SK-N-SH (cell line): Measurements from ENCODE around the gene GPANK1. TPM values are rescaled to one million over a fixed set of nuclear protein-coding genes. Genes with fewer than 3 reads are reported as not detected.

Experiments
- CTCF ChIA-PET: fragments of 300-600, 350-600 bp; formaldehyde crosslinking; extraction: SDS; loops from one replicate; lab custom pipeline; 2021; lab: Yijun Ruan, JAX
- POLR2A ChIA-PET: fragments of 350-600 bp; sonication (Branson Sonifier 250); formaldehyde crosslinking; extraction: SDS; loops from one replicate; lab custom pipeline; 2020; ENCODE audit warnings: antibody characterized with exemption, inconsistent platforms; lab: Yijun Ruan, JAX
- DNase-seq: peaks from one replicate; pipeline ENCODE4 v3.0.0; 2012
- H2AFZ ChIP-seq: fragments of 200-600 bp; sonication (generic); 2 replicates; pipeline ENCODE4 v1.8.1; 2016; ENCODE audit warnings: antibody characterized with exemption, mild to moderate bottlenecking, low read depth
- H3F3A ChIP-seq: fragments of 200-600 bp; sonication (generic); replicated peaks from 2 replicates; pipeline ENCODE3; 2016; ENCODE audit warnings: antibody characterized with exemption, mild to moderate bottlenecking; ENCODE audit not compliant: insufficient read depth
- H3K27ac ChIP-seq, 2 experiments: fragments of 200-500 bp in 1 of 2; fragments of 200-600 bp in 1 of 2; sonication (Bioruptor generic) in 1 of 2; sonication (generic), shearing (Covaris generic) in 1 of 2; 2 replicates each; pipeline versions ENCODE4 v1.5.1 to v1.6.1; 2014 to 2016; ENCODE audit warnings: low read depth in 2 of 2, inconsistent platforms in 1 of 2, low read length in 1 of 2, mild to moderate bottlenecking in 1 of 2, mixed read lengths in 1 of 2
- H3K27me3 ChIP-seq: fragments of 200-600 bp; sonication (generic), shearing (Covaris generic); 2 replicates; pipeline ENCODE4 v1.6.1; 2016; ENCODE audit warnings: mixed run types; ENCODE audit not compliant: insufficient read depth
- H3K36me3 ChIP-seq, 2 experiments: fragments of 200-500 bp in 1 of 2; fragments of 200-600 bp in 1 of 2; sonication (Bioruptor generic) in 1 of 2; sonication (generic) in 1 of 2; replicated peaks in 1 of 2; 2 replicates each; pipeline versions ENCODE3 to v1.5.1; 2014 to 2016; ENCODE audit warnings: low read length in 1 of 2, mild to moderate bottlenecking in 1 of 2; ENCODE audit not compliant: insufficient read depth in 2 of 2, control insufficient read depth in 1 of 2
- H3K4me1 ChIP-seq, 2 experiments: fragments of 200-500 bp in 1 of 2; fragments of 200-600 bp in 1 of 2; sonication (Bioruptor generic) in 1 of 2; sonication (generic), shearing (Covaris generic) in 1 of 2; 2 replicates each; pipeline versions ENCODE4 v1.5.1 to v1.6.1; 2014 to 2016; ENCODE audit warnings: low read depth in 1 of 2, low read length in 1 of 2, mixed run types in 1 of 2; ENCODE audit not compliant: insufficient read depth in 2 of 2, control insufficient read depth in 1 of 2
- H3K4me2 ChIP-seq: fragments of 200-600 bp; sonication (generic), shearing (Covaris generic); 2 replicates; pipeline ENCODE4 v1.6.1; 2017; ENCODE audit warnings: mixed run types
- H3K4me3 ChIP-seq, 2 experiments: fragments of 200-500 bp in 1 of 2; fragments of 200-600 bp in 1 of 2; sonication (Bioruptor generic) in 1 of 2; sonication (generic), shearing (Covaris generic) in 1 of 2; 2 replicates each; pipeline versions ENCODE4 v1.5.1 to v1.8.1; 2014 to 2016; ENCODE audit warnings: low read depth in 2 of 2, inconsistent platforms in 1 of 2, low read length in 1 of 2, mild to moderate bottlenecking in 1 of 2, mixed read lengths in 1 of 2, moderate library complexity in 1 of 2
- H3K79me2 ChIP-seq: fragments of 200-600 bp; sonication (generic); 2 replicates; pipeline ENCODE4 v1.8.1; 2017; ENCODE audit warnings: mild to moderate bottlenecking; ENCODE audit not compliant: insufficient read depth
- H3K9ac ChIP-seq: fragments of 200-600 bp; sonication (generic); 2 replicates; pipeline ENCODE4 v1.6.1; 2017; ENCODE audit warnings: mixed run types
- H3K9me2 ChIP-seq: fragments of 200-600 bp; sonication (generic); 2 replicates; pipeline ENCODE4 v1.6.1; 2017; ENCODE audit warnings: mixed run types
- H3K9me3 ChIP-seq: fragments of 200-600 bp; sonication (generic); 2 replicates; pipeline ENCODE4 v1.6.1; 2017; ENCODE audit warnings: mixed run types, mild to moderate bottlenecking, moderate library complexity
- H4K20me1 ChIP-seq: fragments of 200-600 bp; sonication (generic); 2 replicates; pipeline ENCODE4 v1.6.1; 2017; ENCODE audit warnings: mild to moderate bottlenecking, mixed run types; ENCODE audit not compliant: insufficient read depth
- CHD2 ChIP-seq: fragments of 150-350 bp; IDR thresholded peaks from 2 replicates; pipeline ENCODE4 v1.6.1; 2018; ENCODE audit warnings: low read length; ENCODE audit not compliant: partially characterized antibody
- ELF1 ChIP-seq: IDR thresholded peaks from 2 replicates; pipeline ENCODE4 v1.4.0; 2012
- FOXJ3 ChIP-seq: sonication (generic); formaldehyde crosslinking; IDR thresholded peaks from 2 replicates; pipeline ENCODE4 v1.5.1; 2020; ENCODE audit warnings: mild to moderate bottlenecking, missing genetic modification reagents
- GABPA ChIP-seq: IDR thresholded peaks from 2 replicates; pipeline ENCODE4 v1.4.0; 2012; ENCODE audit warnings: low read depth, mild to moderate bottlenecking
- POLR2AphosphoS5 ChIP-seq: IDR thresholded peaks from 2 replicates; pipeline ENCODE4 v1.6.1; 2012; ENCODE audit warnings: low read depth, low read length
- RAD21 ChIP-seq: IDR thresholded peaks from 2 replicates; pipeline ENCODE4 v1.6.1; 2012; ENCODE audit warnings: mild to moderate bottlenecking, low read length
- RCOR1 ChIP-seq: fragments of 150-350 bp; IDR thresholded peaks from 2 replicates; pipeline ENCODE4 v1.6.1; 2017; ENCODE audit warnings: antibody characterized with exemption, low read length
- RXRA ChIP-seq: IDR thresholded peaks from 2 replicates; pipeline ENCODE4 v1.4.0; 2012; ENCODE audit warnings: low read depth, mild to moderate bottlenecking, borderline replicate concordance
- SMC3 ChIP-seq: IDR thresholded peaks from 2 replicates; pipeline ENCODE4 v1.6.1; 2012; ENCODE audit warnings: low read depth, low read length, improper control_type of control experiment
- TAF1 ChIP-seq: IDR thresholded peaks from 2 replicates; pipeline ENCODE4 v1.6.1; 2012; ENCODE audit warnings: low read depth, mild to moderate bottlenecking, low read length, moderate library complexity, borderline replicate concordance
- YY1 ChIP-seq: IDR thresholded peaks from 2 replicates; pipeline ENCODE4 v1.4.0; 2012; ENCODE audit warnings: low read depth, mild to moderate bottlenecking
- WGBS: methylation state at CpG from one replicate; pipeline ENCODE4 v1.1.6; 2017; ENCODE audit warnings: low lambda C conversion rate; 5-methylcytosine and 5-hydroxymethylcytosine counted together
- polyA plus RNA-seq, 3 experiments: library from polyadenylated mRNA; depleted of rRNA; stranded (reverse); fragments of >200 nt; gene quantifications; 2 replicates each; pipeline ENCODE4 v1.2.3, GENCODE V29; 2012
- TF ChIP-seq, protein P1 (sequence below): fragments of 150-350 bp; IDR thresholded peaks from 2 replicates; pipeline ENCODE4 v1.6.1; 2016; ENCODE audit warnings: mild to moderate bottlenecking, low read depth, low read length
- TF ChIP-seq, protein P2 (sequence below): IDR thresholded peaks from 2 replicates; pipeline ENCODE4; 2012
- TF ChIP-seq, protein P3 (sequence below): fragments of 200-600 bp; sonication (generic); IDR thresholded peaks from 2 replicates; pipeline ENCODE4 v1.6.1; 2017; ENCODE audit warnings: antibody characterized with exemption, mild to moderate bottlenecking, moderate library complexity
- TF ChIP-seq, protein P4 (sequence below): IDR thresholded peaks from 2 replicates; pipeline ENCODE4 v1.6.1; 2012; ENCODE audit warnings: mild to moderate bottlenecking, low read depth, low read length, moderate library complexity

Gene GPANK1
- polyA plus RNA-seq, 1 of the 3 experiments (the other 2 are of a cell fraction): 19.1 TPM

DNA sequence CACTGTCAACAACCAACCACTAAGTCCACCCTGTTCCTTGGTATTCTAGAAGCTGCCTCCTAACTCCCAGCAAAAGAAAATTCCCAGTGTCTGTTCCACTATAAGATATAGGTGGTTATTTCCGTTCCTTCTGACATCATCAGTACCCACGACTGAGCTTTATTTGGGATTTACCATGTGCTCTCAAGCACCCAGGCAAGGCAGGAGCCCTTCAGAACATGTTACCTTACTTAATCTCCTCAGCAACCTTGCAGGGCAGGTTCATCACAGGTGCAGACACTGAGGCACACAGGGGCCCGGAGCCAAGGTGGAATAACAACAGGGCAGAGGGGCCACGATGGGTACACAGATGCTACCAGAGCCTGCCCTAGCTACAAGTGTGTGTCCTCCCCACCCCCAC is 27.6 kb upstream of the GPANK1 start (continued):
- TF ChIP-seq GABPA: no peak
- TF ChIP-seq, protein P1, sequence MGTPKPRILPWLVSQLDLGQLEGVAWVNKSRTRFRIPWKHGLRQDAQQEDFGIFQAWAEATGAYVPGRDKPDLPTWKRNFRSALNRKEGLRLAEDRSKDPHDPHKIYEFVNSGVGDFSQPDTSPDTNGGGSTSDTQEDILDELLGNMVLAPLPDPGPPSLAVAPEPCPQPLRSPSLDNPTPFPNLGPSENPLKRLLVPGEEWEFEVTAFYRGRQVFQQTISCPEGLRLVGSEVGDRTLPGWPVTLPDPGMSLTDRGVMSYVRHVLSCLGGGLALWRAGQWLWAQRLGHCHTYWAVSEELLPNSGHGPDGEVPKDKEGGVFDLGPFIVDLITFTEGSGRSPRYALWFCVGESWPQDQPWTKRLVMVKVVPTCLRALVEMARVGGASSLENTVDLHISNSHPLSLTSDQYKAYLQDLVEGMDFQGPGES: no peak
- no peak for TF ChIP-seq RCOR1
- TF ChIP-seq, protein P2, sequence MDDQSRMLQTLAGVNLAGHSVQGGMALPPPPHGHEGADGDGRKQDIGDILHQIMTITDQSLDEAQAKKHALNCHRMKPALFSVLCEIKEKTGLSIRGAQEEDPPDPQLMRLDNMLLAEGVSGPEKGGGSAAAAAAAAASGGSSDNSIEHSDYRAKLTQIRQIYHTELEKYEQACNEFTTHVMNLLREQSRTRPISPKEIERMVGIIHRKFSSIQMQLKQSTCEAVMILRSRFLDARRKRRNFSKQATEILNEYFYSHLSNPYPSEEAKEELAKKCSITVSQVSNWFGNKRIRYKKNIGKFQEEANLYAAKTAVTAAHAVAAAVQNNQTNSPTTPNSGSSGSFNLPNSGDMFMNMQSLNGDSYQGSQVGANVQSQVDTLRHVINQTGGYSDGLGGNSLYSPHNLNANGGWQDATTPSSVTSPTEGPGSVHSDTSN: no peak
- TF ChIP-seq RXRA: no peak
- TF ChIP-seq SMC3: no peak
- no peak for TF ChIP-seq TAF1
- TF ChIP-seq YY1: no peak
- no peak for TF ChIP-seq FOXJ3 (CRISPR knock-in tag)
- TF ChIP-seq RAD21: no peak
- no peak for TF ChIP-seq ELF1

DNA sequence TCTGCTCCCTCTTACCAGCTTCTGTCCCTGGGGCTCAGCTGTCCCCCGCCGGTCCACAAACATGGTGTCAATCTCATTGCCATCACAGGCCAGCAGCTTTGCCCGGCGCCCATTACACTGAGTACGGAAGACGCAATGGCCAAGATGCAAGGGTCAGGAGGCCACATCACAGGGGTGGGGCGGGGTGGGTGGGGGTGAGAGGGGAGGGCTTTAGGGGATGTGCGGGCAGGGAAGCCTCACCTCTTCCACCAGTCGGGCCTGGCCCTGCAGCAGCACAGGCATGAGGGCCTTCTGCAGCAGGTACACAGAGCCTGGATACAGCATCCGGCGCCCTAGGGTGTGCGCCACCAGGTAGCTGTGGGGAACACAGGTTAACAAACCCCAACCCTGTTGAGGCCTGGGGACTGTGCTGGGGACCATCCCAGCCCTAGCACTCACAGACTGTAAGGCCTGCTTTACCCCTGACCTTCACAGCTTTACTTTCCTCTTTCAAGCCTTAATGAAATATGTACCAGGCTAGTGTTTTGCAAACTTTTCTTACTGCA is 26.8 kb upstream of the GPANK1 start:
- TF ChIP-seq POLR2AphosphoS5 (no peak), CHD2 (no peak)
- TF ChIP-seq, protein P3, sequence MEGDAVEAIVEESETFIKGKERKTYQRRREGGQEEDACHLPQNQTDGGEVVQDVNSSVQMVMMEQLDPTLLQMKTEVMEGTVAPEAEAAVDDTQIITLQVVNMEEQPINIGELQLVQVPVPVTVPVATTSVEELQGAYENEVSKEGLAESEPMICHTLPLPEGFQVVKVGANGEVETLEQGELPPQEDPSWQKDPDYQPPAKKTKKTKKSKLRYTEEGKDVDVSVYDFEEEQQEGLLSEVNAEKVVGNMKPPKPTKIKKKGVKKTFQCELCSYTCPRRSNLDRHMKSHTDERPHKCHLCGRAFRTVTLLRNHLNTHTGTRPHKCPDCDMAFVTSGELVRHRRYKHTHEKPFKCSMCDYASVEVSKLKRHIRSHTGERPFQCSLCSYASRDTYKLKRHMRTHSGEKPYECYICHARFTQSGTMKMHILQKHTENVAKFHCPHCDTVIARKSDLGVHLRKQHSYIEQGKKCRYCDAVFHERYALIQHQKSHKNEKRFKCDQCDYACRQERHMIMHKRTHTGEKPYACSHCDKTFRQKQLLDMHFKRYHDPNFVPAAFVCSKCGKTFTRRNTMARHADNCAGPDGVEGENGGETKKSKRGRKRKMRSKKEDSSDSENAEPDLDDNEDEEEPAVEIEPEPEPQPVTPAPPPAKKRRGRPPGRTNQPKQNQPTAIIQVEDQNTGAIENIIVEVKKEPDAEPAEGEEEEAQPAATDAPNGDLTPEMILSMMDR: no peak
- TF ChIP-seq, protein P4, sequence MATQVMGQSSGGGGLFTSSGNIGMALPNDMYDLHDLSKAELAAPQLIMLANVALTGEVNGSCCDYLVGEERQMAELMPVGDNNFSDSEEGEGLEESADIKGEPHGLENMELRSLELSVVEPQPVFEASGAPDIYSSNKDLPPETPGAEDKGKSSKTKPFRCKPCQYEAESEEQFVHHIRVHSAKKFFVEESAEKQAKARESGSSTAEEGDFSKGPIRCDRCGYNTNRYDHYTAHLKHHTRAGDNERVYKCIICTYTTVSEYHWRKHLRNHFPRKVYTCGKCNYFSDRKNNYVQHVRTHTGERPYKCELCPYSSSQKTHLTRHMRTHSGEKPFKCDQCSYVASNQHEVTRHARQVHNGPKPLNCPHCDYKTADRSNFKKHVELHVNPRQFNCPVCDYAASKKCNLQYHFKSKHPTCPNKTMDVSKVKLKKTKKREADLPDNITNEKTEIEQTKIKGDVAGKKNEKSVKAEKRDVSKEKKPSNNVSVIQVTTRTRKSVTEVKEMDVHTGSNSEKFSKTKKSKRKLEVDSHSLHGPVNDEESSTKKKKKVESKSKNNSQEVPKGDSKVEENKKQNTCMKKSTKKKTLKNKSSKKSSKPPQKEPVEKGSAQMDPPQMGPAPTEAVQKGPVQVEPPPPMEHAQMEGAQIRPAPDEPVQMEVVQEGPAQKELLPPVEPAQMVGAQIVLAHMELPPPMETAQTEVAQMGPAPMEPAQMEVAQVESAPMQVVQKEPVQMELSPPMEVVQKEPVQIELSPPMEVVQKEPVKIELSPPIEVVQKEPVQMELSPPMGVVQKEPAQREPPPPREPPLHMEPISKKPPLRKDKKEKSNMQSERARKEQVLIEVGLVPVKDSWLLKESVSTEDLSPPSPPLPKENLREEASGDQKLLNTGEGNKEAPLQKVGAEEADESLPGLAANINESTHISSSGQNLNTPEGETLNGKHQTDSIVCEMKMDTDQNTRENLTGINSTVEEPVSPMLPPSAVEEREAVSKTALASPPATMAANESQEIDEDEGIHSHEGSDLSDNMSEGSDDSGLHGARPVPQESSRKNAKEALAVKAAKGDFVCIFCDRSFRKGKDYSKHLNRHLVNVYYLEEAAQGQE: no peak
- WGBS: 97% methylated on average over 9 of the region's 12 CpGs
- no peaks in the 10 kb centered on the region for H3K27me3 ChIP-seq
- no peaks in the 10 kb centered on the region for H3K4me1 ChIP-seq
- no peak overlapping the region for H3K4me2 ChIP-seq
- ChIA-PET CTCF (interaction anchor here (1.2 to 4.5 kb wide), 4 partner anchors 8 to 139 kb away, joined by 3 to 29 read pairs (median 8); partner anchors contain the start of gene LY6G5C), POLR2A (no interaction called here)
- H3K79me2 ChIP-seq: no peaks in the 10 kb centered on the region
- H4K20me1 ChIP-seq: no peaks in the 10 kb centered on the region
- no peak overlapping the region for H3K27ac ChIP-seq
- no peak overlapping the region for H2AFZ ChIP-seq
- no peaks in the 10 kb centered on the region for H3F3A ChIP-seq
- H3K9me2 ChIP-seq: no peaks in the 10 kb centered on the region
- no peak for DNase-seq
- no peaks in the 10 kb centered on the region for H3K9me3 ChIP-seq
- H3K4me3 ChIP-seq: no peak overlapping the region
- H3K36me3 ChIP-seq: peaks cover 22 to 53% of the 10 kb centered on the region in 2 experiments
- no peak overlapping the region for H3K9ac ChIP-seq
